Prostate gland (tissue), 2 donors: Measurements from ENCODE around the gene RGS17. TPM values are rescaled to one million over a fixed set of nuclear protein-coding genes. Genes with fewer than 3 reads are reported as not detected.

Experiments
- DNase-seq: peaks from one replicate; pipeline ENCODE4 v3.0.0-alpha.2; 2019; ENCODE audit warnings: low spot score
- H3K27ac ChIP-seq, 2 donors: fragments of 200-600 bp; sonication (generic); 2 replicates each; pipeline ENCODE4 v1.5.1; 2017 to 2019
- H3K27me3 ChIP-seq: fragments of 200-600 bp; sonication (generic); replicated peaks from 2 replicates; pipeline ENCODE4 v1.5.1; 2019; ENCODE audit not compliant: insufficient read depth
- H3K36me3 ChIP-seq, 2 donors: fragments of 200-600 bp; sonication (generic); 1 replicate in 1 of 2; 2 replicates in 1 of 2; pipeline versions ENCODE4 v1.5.1 to v1.8.1; 2017 to 2019
- H3K4me1 ChIP-seq: fragments of 200-600 bp; sonication (generic); replicated peaks from 2 replicates; pipeline ENCODE4 v1.5.1; 2019
- H3K4me3 ChIP-seq, 2 donors: fragments of 200-600 bp; sonication (generic); 2 replicates each; pipeline ENCODE4 v1.5.1; 2017 to 2019
- H3K9me3 ChIP-seq: fragments of 200-600 bp; sonication (generic); 2 replicates; pipeline ENCODE4 v1.5.1; 2017
- POLR2A ChIP-seq: fragments of 450-650 bp; IDR thresholded peaks from one replicate; pipeline ENCODE4 v1.6.1; 2016; ENCODE audit warnings: antibody characterized with exemption, mild to moderate bottlenecking
- POLR2AphosphoS5 ChIP-seq: sonication (generic); formaldehyde crosslinking; IDR thresholded peaks from one replicate; pipeline ENCODE4 v1.6.1; 2017; ENCODE audit warnings: antibody characterized with exemption
- WGBS: methylation state at CpG from one replicate; pipeline ENCODE4 v1.1.5; 2018; 5-methylcytosine and 5-hydroxymethylcytosine counted together
- intact Hi-C: fragments of 100-400 bp; cut with DNase I; formaldehyde crosslinking; loops from one replicate; pipeline ENCODE4 v1.14.2; 2022
- total RNA-seq, 2 donors: library from RNA; depleted of rRNA; stranded (reverse); fragments of >200 nt; gene quantifications; one replicate each; pipeline ENCODE4 v1.1.0, GENCODE V29; 2016
- TF ChIP-seq, protein P1 (sequence below), 4 experiments: fragments of 200-600 bp in 2 of 4; fragments of 450-650 bp in 2 of 4; sonication (generic) in 2 of 4; IDR thresholded peaks; 1 replicate in 3 of 4; 2 replicates in 1 of 4; pipeline ENCODE4 v1.5.1; 2016 to 2019; ENCODE audit warnings: antibody characterized with exemption in 4 of 4, mild to moderate bottlenecking in 2 of 4, moderate library complexity in 2 of 4

Gene RGS17
- total RNA-seq, 2 donors from 2014 or later, result 1.6 to 3.3 TPM

GRCh38 chr6:153023977-153024708, 106.9 kb downstream of the RGS17 start:
- Histone ChIP-seq H3K4me3 (no peak overlapping the region), H3K4me1 (no peaks in the 10 kb centered on the region), H3K36me3 (no peaks in the 10 kb centered on the region), H3K9me3 (no peaks in the 10 kb centered on the region), H3K27ac (no peak overlapping the region), H3K27me3 (no peaks in the 10 kb centered on the region)
- WGBS, result 40% methylated on average over 6 of the region's 6 CpGs
- DNase-seq, result peak; percentile 42
- no peak for TF ChIP-seq POLR2A
- no peak for TF ChIP-seq POLR2AphosphoS5
- TF ChIP-seq, protein P1, sequence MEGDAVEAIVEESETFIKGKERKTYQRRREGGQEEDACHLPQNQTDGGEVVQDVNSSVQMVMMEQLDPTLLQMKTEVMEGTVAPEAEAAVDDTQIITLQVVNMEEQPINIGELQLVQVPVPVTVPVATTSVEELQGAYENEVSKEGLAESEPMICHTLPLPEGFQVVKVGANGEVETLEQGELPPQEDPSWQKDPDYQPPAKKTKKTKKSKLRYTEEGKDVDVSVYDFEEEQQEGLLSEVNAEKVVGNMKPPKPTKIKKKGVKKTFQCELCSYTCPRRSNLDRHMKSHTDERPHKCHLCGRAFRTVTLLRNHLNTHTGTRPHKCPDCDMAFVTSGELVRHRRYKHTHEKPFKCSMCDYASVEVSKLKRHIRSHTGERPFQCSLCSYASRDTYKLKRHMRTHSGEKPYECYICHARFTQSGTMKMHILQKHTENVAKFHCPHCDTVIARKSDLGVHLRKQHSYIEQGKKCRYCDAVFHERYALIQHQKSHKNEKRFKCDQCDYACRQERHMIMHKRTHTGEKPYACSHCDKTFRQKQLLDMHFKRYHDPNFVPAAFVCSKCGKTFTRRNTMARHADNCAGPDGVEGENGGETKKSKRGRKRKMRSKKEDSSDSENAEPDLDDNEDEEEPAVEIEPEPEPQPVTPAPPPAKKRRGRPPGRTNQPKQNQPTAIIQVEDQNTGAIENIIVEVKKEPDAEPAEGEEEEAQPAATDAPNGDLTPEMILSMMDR (IDR thresholded peaks at IDR 0.05), result peak; percentile 44 to 73 (median 62)
- intact Hi-C loops, result no loop called here

GRCh38 chr6:153018355-153018754, 112.7 kb downstream of the RGS17 start:
- no peaks in the 10 kb centered on the region for H3K9me3 ChIP-seq
- H3K27ac ChIP-seq, result no peak overlapping the region
- no peaks in the 10 kb centered on the region for H3K36me3 ChIP-seq
- TF ChIP-seq, protein P1 (IDR thresholded peaks at IDR 0.05), result no peak
- no peak for TF ChIP-seq POLR2A
- TF ChIP-seq POLR2AphosphoS5, result no peak
- no peak for DNase-seq
- intact Hi-C loops, result no loop called here
- no peaks in the 10 kb centered on the region for H3K27me3 ChIP-seq
- H3K4me3 ChIP-seq, result no peak overlapping the region
- WGBS, result 95% methylated on average over 3 of the region's 3 CpGs
- H3K4me1 ChIP-seq, result no peaks in the 10 kb centered on the region

DNA sequence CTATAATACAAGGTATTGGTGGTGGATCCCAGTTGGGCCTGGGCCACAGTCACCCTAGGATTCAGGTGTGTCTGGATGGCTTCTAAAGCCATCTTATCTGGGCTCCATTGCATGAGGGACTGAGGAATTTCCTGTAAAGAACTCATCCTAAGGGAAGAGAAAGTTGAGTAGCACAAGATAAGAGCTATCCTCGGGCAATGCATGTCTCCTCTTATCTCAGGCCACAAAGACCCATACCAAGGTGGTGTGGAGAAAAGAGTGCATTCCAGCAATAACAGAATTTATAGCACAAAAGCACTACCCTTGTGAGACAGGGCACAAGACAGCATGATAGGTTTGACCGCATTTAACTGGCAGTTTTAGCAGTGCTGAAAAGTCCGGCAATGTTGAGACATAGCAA, 114.2 kb downstream of the RGS17 start:
- no peak for DNase-seq
- Histone ChIP-seq H3K9me3 (no peaks in the 10 kb centered on the region), H3K36me3 (no peaks in the 10 kb centered on the region), H3K27ac (no peak overlapping the region), H3K4me1 (no peaks in the 10 kb centered on the region), H3K4me3 (no peak overlapping the region), H3K27me3 (no peaks in the 10 kb centered on the region)
- intact Hi-C loops, result no loop called here
- TF ChIP-seq POLR2A (no peak), POLR2AphosphoS5 (no peak)
- TF ChIP-seq, protein P1 (IDR thresholded peaks at IDR 0.05), result no peak
- 75% methylated on average over 3 of the region's 3 CpGs for WGBS

- Histone ChIP-seq H3K36me3 (no peaks in the 10 kb centered on the region), H3K27me3 (no peaks in the 10 kb centered on the region), H3K9me3 (no peaks in the 10 kb centered on the region), H3K4me1 (no peaks in the 10 kb centered on the region), H3K4me3 (no peak overlapping the region), H3K27ac (no peak overlapping the region)
- intact Hi-C loops, result no loop called here
- TF ChIP-seq POLR2A (no peak), POLR2AphosphoS5 (no peak)
- TF ChIP-seq, protein P1 (IDR thresholded peaks at IDR 0.05), result no peak
- DNase-seq, result no peak
- 73% methylated on average over 4 of the region's 4 CpGs for WGBS
Observed at GRCh38 chr6:153015094-153015640, 115.9 kb downstream of the RGS17 start.

GRCh38 chr6:153013438-153013837, 117.6 kb downstream of the RGS17 start:
- H3K4me1 ChIP-seq, result no peaks in the 10 kb centered on the region
- WGBS, result 54% methylated on average over 2 of the region's 2 CpGs

More at GRCh38 chr6:153013438-153013837, 117.6 kb downstream of the RGS17 start:
- DNase-seq, result no peak
- H3K27ac ChIP-seq, result no peak overlapping the region
- TF ChIP-seq POLR2AphosphoS5 (no peak), POLR2A (no peak)
- TF ChIP-seq, protein P1 (IDR thresholded peaks at IDR 0.05), result no peak
- no peaks in the 10 kb centered on the region for H3K9me3 ChIP-seq
- no peak overlapping the region for H3K4me3 ChIP-seq
- intact Hi-C loops, result no loop called here
- no peaks in the 10 kb centered on the region for H3K36me3 ChIP-seq
- H3K27me3 ChIP-seq, result no peaks in the 10 kb centered on the region
